HepG2 (cell line): ENCODE results near the gene KIAA0319L. TPM values are rescaled to one million over a fixed set of nuclear protein-coding genes. Genes with fewer than 3 reads are reported as not detected.

ENCODE experiments used
- AKAP8 ChIP-seq: sonication (generic); formaldehyde crosslinking; IDR thresholded peaks from 2 replicates; pipeline ENCODE4 v1.5.1; 2020; ENCODE audit warnings: mild to moderate bottlenecking, missing genetic modification reagents
- ATF1 ChIP-seq: IDR thresholded peaks from 2 replicates; pipeline ENCODE4 v1.6.1; 2016; ENCODE audit warnings: mild to moderate bottlenecking, control low read depth
- CBX2 ChIP-seq, 2 experiments: fragments of 200-600 bp in 1 of 2; sonication (generic); formaldehyde crosslinking in 1 of 2; IDR thresholded peaks; 2 replicates each; pipeline versions ENCODE4 v1.7.0 to v1.8.1; 2018 to 2022; ENCODE audit warnings: low read depth in 2 of 2, low read length in 1 of 2, mild to moderate bottlenecking in 1 of 2, missing genetic modification reagents in 1 of 2
- GZF1 ChIP-seq: sonication (generic); formaldehyde crosslinking; IDR thresholded peaks from 2 replicates; pipeline ENCODE4 v1.5.1; 2020; ENCODE audit warnings: mild to moderate bottlenecking, missing genetic modification reagents
- HNF4A ChIP-seq: sonication (generic); formaldehyde crosslinking; IDR thresholded peaks from 2 replicates; pipeline ENCODE4 v1.4.0; 2020; ENCODE audit warnings: missing genetic modification reagents
- MTA3 ChIP-seq: sonication (generic); formaldehyde crosslinking; IDR thresholded peaks from 2 replicates; pipeline ENCODE4 v1.4.0; 2020; ENCODE audit warnings: missing genetic modification reagents
- NR3C1 ChIP-seq: sonication (generic); formaldehyde crosslinking; IDR thresholded peaks from 2 replicates; pipeline ENCODE4 v1.4.0; 2020; ENCODE audit warnings: missing genetic modification reagents
- RAD51 ChIP-seq: fragments of 450-650 bp; IDR thresholded peaks from 2 replicates; pipeline ENCODE4 v1.6.1; 2016; ENCODE audit warnings: borderline replicate concordance
- TCF7L2 ChIP-seq: IDR thresholded peaks from 2 replicates; pipeline ENCODE4 v1.6.1; 2011; ENCODE audit warnings: mild to moderate bottlenecking, low read depth, low read length, moderate library complexity
- TP53 ChIP-seq: sonication (generic); formaldehyde crosslinking; conservative IDR thresholded peaks from 2 replicates; pipeline ENCODE4 v1.4.0; 2020; ENCODE audit warnings: missing genetic modification reagents
- U2AF1 ChIP-seq: fragments of 200-400 bp; formaldehyde crosslinking; optimal IDR thresholded peaks from 2 replicates; pipeline ENCODE3; 2017; ENCODE audit warnings: mild to moderate bottlenecking, low read depth, low read length
- ZFP36L2 ChIP-seq: sonication (generic); formaldehyde crosslinking; IDR thresholded peaks from 2 replicates; pipeline ENCODE4 v1.4.0; 2020; ENCODE audit warnings: missing genetic modification reagents
- ZFP62 ChIP-seq: sonication (generic); formaldehyde crosslinking; IDR thresholded peaks from 2 replicates; pipeline ENCODE4 v1.4.0; 2020; ENCODE audit warnings: missing genetic modification reagents
- ZNF234 ChIP-seq: sonication (generic); formaldehyde crosslinking; conservative IDR thresholded peaks from 2 replicates; pipeline ENCODE4 v1.5.1; 2020; ENCODE audit warnings: mild to moderate bottlenecking, missing genetic modification reagents
- ZNF33B ChIP-seq: sonication (generic); formaldehyde crosslinking; IDR thresholded peaks from 2 replicates; pipeline ENCODE4 v1.5.1; 2020; ENCODE audit warnings: mild to moderate bottlenecking, missing genetic modification reagents
- ZNF343 ChIP-seq: sonication (generic); formaldehyde crosslinking; IDR thresholded peaks from 2 replicates; pipeline ENCODE4 v1.4.0; 2020; ENCODE audit warnings: mild to moderate bottlenecking, missing genetic modification reagents
- ZNF556 ChIP-seq: sonication (generic); formaldehyde crosslinking; IDR thresholded peaks from 2 replicates; pipeline ENCODE4 v1.4.0; 2020; ENCODE audit warnings: mild to moderate bottlenecking, missing genetic modification reagents, borderline replicate concordance
- ZNF557 ChIP-seq: sonication (generic); formaldehyde crosslinking; IDR thresholded peaks from 2 replicates; pipeline ENCODE4 v1.4.0; 2020; ENCODE audit warnings: missing genetic modification reagents
- ZNF788 ChIP-seq: sonication (generic); formaldehyde crosslinking; IDR thresholded peaks from 2 replicates; pipeline ENCODE4 v1.5.0; 2020; ENCODE audit warnings: mild to moderate bottlenecking, missing genetic modification reagents, borderline replicate concordance
- polyA plus RNA-seq, 8 experiments: library from polyadenylated mRNA; depleted of rRNA in 3 of 8; stranded (reverse) in 7 of 8; unstranded in 1 of 8; fragments of >200 nt; fragmentation: Illumina TruSeq in 4 of 8; extraction: Trizol in 4 of 8; gene quantifications; 2 replicates each; pipeline versions ENCODE4 v1.2.1 to v1.2.3, GENCODE V29; 2011 to 2016; ENCODE audit warnings: low read depth in 4 of 8, missing spikeins in 1 of 8, mixed read lengths in 1 of 8; ENCODE audit not compliant: insufficient read depth in 1 of 8
- total RNA-seq, 5 experiments: library from RNA; depleted of rRNA; stranded (reverse); fragments of >200 nt; fragmentation: Illumina TruSeq; extraction: Trizol; gene quantifications; 2 replicates each; pipeline ENCODE4 v1.2.3, GENCODE V29; 2016; ENCODE audit warnings: low read depth in 1 of 5
- TF ChIP-seq, protein P1 (sequence below): sonication (generic); formaldehyde crosslinking; IDR thresholded peaks from 2 replicates; pipeline ENCODE4 v1.8.0; 2022; ENCODE audit warnings: missing genetic modification reagents, mild to moderate bottlenecking, moderate library complexity, borderline replicate concordance
- TF ChIP-seq, protein P2 (sequence below): sonication (generic); formaldehyde crosslinking; IDR thresholded peaks from 2 replicates; pipeline ENCODE4 v1.8.1; 2023; ENCODE audit warnings: mild to moderate bottlenecking, moderate library complexity, missing genetic modification reagents
- TF ChIP-seq, protein P3 (sequence below): sonication (generic); formaldehyde crosslinking; IDR thresholded peaks from 2 replicates; pipeline ENCODE4 v1.4.0; 2020; ENCODE audit warnings: missing genetic modification reagents
- TF ChIP-seq, protein P4 (sequence below): fragments of 450-650 bp; IDR thresholded peaks from 2 replicates; pipeline ENCODE4 v1.6.1; 2016

Gene KIAA0319L
- total and polyA plus RNA-seq, 2 of the 13 experiments (the other 11 are each of a cell fraction or from before 2014, with no cell fraction given), result 33.4 to 82.6 TPM

DNA sequence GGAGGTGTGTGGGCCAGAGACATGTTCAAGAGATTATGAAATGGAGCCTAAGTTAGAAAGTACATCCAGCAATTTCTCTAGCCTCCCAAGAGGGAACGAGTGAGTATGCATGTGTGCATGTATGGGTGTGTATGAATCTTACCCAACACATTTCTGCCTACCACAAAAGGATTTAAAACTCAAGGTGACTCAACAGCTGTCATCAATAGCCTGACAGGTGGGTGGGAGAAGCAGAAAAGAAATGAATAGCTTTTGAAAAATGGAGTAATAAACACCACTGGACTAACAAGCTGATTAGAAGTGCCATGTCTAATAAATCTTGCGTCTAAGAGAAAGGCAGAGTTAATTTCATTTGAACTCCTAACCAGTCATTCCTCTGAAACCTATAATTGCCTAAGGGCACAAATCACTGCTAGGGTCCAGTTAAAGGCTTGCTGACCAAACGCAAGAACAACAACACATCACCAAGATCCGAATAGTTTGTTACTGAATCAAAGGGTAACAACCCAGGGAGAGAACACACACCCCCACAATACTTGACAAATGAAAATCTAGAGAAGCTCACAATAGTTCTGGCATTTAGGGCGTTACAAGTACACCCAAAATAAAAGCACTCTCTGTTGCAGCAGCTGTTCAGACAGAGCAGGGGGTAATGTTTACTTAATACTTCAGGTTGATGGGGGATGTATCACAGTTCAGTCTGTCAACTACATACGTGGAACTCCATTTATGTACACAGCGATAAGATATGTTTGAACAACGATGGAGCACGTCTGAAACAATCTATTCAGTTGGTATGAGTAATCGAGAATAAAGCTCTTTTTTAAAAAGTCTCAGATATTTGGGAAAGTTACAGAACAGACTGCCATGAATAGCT is 1.4 kb downstream of the KIAA0319L start (continued):
- TF ChIP-seq, protein P1, sequence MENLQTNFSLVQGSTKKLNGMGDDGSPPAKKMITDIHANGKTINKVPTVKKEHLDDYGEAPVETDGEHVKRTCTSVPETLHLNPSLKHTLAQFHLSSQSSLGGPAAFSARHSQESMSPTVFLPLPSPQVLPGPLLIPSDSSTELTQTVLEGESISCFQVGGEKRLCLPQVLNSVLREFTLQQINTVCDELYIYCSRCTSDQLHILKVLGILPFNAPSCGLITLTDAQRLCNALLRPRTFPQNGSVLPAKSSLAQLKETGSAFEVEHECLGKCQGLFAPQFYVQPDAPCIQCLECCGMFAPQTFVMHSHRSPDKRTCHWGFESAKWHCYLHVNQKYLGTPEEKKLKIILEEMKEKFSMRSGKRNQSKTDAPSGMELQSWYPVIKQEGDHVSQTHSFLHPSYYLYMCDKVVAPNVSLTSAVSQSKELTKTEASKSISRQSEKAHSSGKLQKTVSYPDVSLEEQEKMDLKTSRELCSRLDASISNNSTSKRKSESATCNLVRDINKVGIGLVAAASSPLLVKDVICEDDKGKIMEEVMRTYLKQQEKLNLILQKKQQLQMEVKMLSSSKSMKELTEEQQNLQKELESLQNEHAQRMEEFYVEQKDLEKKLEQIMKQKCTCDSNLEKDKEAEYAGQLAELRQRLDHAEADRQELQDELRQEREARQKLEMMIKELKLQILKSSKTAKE (CRISPR knock-in tag), result peak; percentile 87
- TF ChIP-seq, protein P2, sequence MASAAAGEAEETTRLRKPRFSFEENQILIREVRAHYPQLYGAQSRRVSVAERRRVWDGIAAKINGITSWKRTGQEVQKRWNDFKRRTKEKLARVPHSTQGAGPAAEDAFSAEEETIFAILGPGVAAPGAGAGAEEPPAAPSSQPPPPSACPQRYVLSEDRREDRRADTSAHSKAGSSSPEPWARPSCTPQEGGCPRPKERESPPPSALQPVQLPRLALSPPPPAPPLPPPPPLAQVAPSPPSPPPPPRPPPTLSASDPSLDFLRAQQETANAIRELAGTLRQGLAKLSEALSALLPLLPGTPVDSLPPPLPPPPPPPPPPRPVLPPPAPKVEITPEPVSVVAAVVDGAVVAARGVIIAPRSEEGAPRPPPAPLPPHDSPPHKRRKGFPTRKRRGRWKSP (CRISPR knock-in tag), result 0 out of 2 replicates have a peak, but pooled peaks have one; percentile 4
- TF ChIP-seq RAD51 (no peak), ATF1 (0 out of 2 replicates have a peak, but pooled peaks have one; percentile 45), AKAP8 (no peak), CBX2 (IDR thresholded peaks at IDR 0.05; ENCODE audit: low read depth, low read length) (no peak), CBX2 (CRISPR knock-in tag; IDR thresholded peaks at IDR 0.05; ENCODE audit: low read depth) (no peak), GZF1 (no peak), MTA3 (CRISPR knock-in tag) (no peak), U2AF1 (no peak), ZNF788 (CRISPR knock-in tag) (no peak), TP53 (CRISPR knock-in tag) (no peak), HNF4A (CRISPR knock-in tag) (peak; percentile 33; the same call in 1 of the 2 replicates), ZNF33B (CRISPR knock-in tag) (no peak), ZFP36L2 (no peak), ZFP62 (CRISPR knock-in tag) (no peak), TCF7L2 (no peak), ZNF343 (no peak), NR3C1 (CRISPR knock-in tag) (no peak), ZNF234 (CRISPR knock-in tag) (no peak), ZNF556 (CRISPR knock-in tag) (no peak), ZNF557 (CRISPR knock-in tag) (no peak)
- TF ChIP-seq, protein P3, sequence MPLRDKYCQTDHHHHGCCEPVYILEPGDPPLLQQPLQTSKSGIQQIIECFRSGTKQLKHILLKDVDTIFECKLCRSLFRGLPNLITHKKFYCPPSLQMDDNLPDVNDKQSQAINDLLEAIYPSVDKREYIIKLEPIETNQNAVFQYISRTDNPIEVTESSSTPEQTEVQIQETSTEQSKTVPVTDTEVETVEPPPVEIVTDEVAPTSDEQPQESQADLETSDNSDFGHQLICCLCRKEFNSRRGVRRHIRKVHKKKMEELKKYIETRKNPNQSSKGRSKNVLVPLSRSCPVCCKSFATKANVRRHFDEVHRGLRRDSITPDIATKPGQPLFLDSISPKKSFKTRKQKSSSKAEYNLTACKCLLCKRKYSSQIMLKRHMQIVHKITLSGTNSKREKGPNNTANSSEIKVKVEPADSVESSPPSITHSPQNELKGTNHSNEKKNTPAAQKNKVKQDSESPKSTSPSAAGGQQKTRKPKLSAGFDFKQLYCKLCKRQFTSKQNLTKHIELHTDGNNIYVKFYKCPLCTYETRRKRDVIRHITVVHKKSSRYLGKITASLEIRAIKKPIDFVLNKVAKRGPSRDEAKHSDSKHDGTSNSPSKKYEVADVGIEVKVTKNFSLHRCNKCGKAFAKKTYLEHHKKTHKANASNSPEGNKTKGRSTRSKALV (CRISPR knock-in tag), result no peak
- TF ChIP-seq, protein P4, sequence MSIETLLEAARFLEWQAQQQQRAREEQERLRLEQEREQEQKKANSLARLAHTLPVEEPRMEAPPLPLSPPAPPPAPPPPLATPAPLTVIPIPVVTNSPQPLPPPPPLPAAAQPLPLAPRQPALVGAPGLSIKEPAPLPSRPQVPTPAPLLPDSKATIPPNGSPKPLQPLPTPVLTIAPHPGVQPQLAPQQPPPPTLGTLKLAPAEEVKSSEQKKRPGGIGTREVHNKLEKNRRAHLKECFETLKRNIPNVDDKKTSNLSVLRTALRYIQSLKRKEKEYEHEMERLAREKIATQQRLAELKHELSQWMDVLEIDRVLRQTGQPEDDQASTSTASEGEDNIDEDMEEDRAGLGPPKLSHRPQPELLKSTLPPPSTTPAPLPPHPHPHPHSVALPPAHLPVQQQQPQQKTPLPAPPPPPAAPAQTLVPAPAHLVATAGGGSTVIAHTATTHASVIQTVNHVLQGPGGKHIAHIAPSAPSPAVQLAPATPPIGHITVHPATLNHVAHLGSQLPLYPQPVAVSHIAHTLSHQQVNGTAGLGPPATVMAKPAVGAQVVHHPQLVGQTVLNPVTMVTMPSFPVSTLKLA, result no peak
